HG02840 (cell line): ENCODE results near the gene MAML1.
A peak's percentile ranks its signal among the peaks of the same experiment; 100 is the strongest.
"Not testable (repeated sequence)": the region's sequence is repeated elsewhere in the genome, so short reads cannot be mapped to it uniquely, and the experiment has no call there.

ENCODE experiments used
- ATAC-seq: cut with Tn5 transposase; IDR thresholded peaks from one replicate; pipeline ENCODE4 v1.9.1; 2021; ENCODE audit warnings: mild to moderate bottlenecking, moderate library complexity, moderate number of reproducible peaks; ENCODE audit not compliant: unreplicated experiment, low FRiP score

The MAML1 gene

GRCh38 chr5:179731791-179732411 lies 721 bp upstream of the MAML1 start:
- peak; percentile 16 for ATAC-seq

GRCh38 chr5:179732918-179733771 lies 523 bp downstream of the MAML1 start:
- ATAC-seq: peak; percentile 23

- no peak for ATAC-seq
Observed at GRCh38 chr5:179733772-179734126, 1.1 kb downstream of the MAML1 start.

- ATAC-seq: no peak
Observed at GRCh38 chr5:179734536-179735164, 2.0 kb downstream of the MAML1 start.

- no peak for ATAC-seq
Observed at GRCh38 chr5:179738742-179739141, 6.1 kb downstream of the MAML1 start.

GRCh38 chr5:179744106-179744505 lies 11.5 kb downstream of the MAML1 start:
- not testable (repeated sequence) for ATAC-seq

GRCh38 chr5:179746872-179747271 lies 14.2 kb downstream of the MAML1 start:
- ATAC-seq: no peak

GRCh38 chr5:179747811-179748210 lies 15.2 kb downstream of the MAML1 start:
- ATAC-seq: no peak

- no peak for ATAC-seq
Observed at GRCh38 chr5:179749857-179750508, 17.4 kb downstream of the MAML1 start.

GRCh38 chr5:179753971-179754370 lies 21.3 kb downstream of the MAML1 start:
- ATAC-seq: no peak

GRCh38 chr5:179755022-179755421 lies 22.4 kb downstream of the MAML1 start:
- ATAC-seq: no peak

- no peak for ATAC-seq
Observed at GRCh38 chr5:179758955-179759354, 26.3 kb downstream of the MAML1 start.

GRCh38 chr5:179759581-179760551 lies 27.2 kb downstream of the MAML1 start:
- no peak for ATAC-seq

- ATAC-seq: no peak
Observed at GRCh38 chr5:179762079-179762780, 29.6 kb downstream of the MAML1 start.

- no peak for ATAC-seq
Observed at GRCh38 chr5:179762781-179763176, 30.2 kb downstream of the MAML1 start.

GRCh38 chr5:179763215-179763945 lies 30.8 kb downstream of the MAML1 start:
- no peak for ATAC-seq

GRCh38 chr5:179764056-179764455 lies 31.4 kb downstream of the MAML1 start:
- ATAC-seq: no peak

GRCh38 chr5:179765400-179765799 lies 32.8 kb downstream of the MAML1 start:
- no peak for ATAC-seq
